Cerebellar nuclear complex (tissue), 1 donor: Measurements from ENCODE around the gene HEPH.
"Not testable (repeated sequence)": the region's sequence is repeated elsewhere in the genome, so short reads cannot be mapped to it uniquely, and the experiment has no call there.

Source experiments
- DNase-seq, 2 experiments: peaks; one replicate each; lab custom pipeline; 2025; lab: John Stamatoyannopoulos, UW

Gene HEPH

GRCh38 chrX:66200855-66201795 is 37.1 kb downstream of the HEPH start:
- no peak for DNase-seq

DNA sequence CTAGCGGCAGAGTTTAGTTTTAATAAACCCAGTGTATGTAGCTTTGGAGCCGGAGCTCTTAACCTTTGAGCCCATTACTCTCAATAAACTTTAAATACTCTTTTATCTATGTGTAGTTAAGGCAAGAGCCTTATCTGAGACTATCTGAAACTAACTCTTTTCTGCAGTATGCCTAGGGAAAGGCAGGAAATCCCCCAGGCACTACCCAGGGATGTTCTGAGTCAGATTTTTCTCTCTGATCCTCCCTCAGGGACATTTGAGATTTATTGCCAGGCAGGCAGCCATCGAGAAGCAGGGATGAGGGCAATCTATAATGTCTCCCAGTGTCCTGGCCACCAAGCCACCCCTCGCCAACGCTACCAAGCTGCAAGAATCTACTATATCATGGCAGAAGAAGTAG is 39.1 kb downstream of the HEPH start:
- DNase-seq: no peak

- DNase-seq: no peak
These were observed 57.8 kb downstream of the HEPH start for GRCh38 chrX:66221856-66222255.

- no peak for DNase-seq
These were observed 68.2 kb downstream of the HEPH start for GRCh38 chrX:66232296-66232695.

- DNase-seq: no peak
These were observed 69.2 kb downstream of the HEPH start for GRCh38 chrX:66233209-66233608.

DNA sequence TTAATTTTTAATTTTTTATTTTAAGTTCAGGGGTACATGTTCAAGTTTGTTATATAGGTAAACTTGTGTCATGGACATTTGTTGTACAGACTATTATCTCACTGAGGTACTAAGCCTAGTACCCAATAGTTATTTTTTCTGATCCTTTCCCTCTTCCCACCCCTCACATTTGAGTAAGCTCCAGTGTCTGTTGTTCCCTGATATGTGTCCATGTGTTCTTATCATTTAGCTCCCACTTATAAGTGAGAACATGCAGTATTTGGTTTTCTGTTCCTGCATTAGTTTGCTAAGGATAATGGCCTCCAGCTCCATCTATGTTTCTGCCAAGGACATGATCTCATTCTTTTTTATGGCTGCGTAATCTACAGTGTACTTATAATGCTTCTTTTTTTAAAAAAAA is 69.9 kb downstream of the HEPH start:
- not testable (repeated sequence) for DNase-seq

DNA sequence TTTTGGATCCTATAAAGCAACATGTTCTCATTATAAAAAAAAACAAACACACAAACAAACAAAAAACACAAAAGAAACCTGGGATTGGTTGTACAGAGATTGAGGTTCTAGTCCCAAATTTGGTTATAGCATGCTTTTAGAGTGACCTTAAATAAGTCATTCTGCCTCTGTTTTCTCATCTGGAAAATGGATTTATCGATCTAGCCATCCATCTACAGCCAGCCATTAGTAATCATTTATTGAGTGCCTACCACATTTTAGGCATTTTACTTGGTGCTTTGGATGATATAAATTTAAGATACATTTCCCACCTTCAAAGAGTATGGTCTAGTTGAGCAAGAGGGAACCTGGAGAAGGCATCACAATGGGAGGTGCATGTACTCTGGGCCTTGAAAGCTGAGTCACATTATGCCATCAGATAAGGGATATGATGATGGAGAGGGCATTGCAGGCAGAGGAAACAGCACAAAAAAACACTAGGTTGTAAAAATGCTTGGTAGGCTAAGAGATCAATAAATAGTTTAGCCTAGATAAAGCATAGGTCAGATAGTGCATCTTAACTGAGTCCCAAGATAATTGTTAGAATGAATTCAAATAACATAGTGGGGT is 91.4 kb downstream of the HEPH start:
- no peak for DNase-seq

DNA sequence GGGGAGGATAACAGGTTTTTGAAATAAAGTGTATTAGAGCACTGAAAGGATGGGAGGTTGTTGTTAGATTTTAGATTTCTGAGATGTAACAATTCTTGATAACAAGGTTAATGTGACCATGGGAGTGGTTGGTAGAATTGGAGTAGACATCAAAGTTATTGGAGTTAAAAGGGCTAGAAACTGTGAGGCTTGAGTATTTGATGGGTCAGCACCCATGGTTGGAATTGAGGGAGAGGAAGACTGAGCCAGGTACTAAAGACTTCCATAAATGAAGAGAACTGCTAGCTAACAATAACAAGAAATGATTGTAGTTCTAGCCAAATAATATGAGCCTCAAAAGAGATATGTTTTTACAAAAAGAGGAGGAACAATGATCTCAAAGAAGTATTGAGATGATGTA is 98.8 kb downstream of the HEPH start:
- no peak for DNase-seq
